ENCODE data around the gene ST6GALNAC3.

ST6GALNAC3 gene

GRCh38 chr1:76068953-76069561 lies 5.5 kb upstream of the ST6GALNAC3 start:
- Histone ChIP-seq H3K9me2 (replicated peaks; ENCODE audit: insufficient read depth, low read length) (no peaks in the 10 kb centered on the region), H3K27me3 (replicated peaks; ENCODE audit: insufficient read depth, low read length) (no peaks in the 10 kb centered on the region), H3K9me3 (replicated peaks; ENCODE audit: insufficient read depth, low read length) (no peaks in the 10 kb centered on the region), H3K27ac (ENCODE audit: low read length) (no peak overlapping the region), H3K4me1 (ENCODE audit: low read length) (no peaks in the 10 kb centered on the region), H3F3A (ENCODE audit: insufficient read depth, low read length) (no peaks in the 10 kb centered on the region), H4K20me1 (ENCODE audit: insufficient read depth, low read length) (no peaks in the 10 kb centered on the region), H3K4me3 (ENCODE audit: low read length) (no peak overlapping the region), H3K4me2 (ENCODE audit: low read depth, low read length) (no peak overlapping the region), H3K9ac (ENCODE audit: low read length) (no peak overlapping the region), H3K79me2 (ENCODE audit: low read length) (no peaks in the 10 kb centered on the region), H2AFZ (ENCODE audit: low read length) (no peak overlapping the region), H3K36me3 (replicated peaks; ENCODE audit: insufficient read depth, low read length) (no peaks in the 10 kb centered on the region)
- TF ChIP-seq CTCF (IDR thresholded peaks at IDR 0.05; ENCODE audit: low read length) = no peak
- TF ChIP-seq EZH2 (optimal IDR thresholded peaks at IDR 0.05; ENCODE audit: low read depth, low read length) = no peak
- TF ChIP-seq EZH2phosphoT487 (IDR thresholded peaks at IDR 0.05; ENCODE audit: low read length) = no peak
- no peak for DNase-seq

GRCh38 chr1:76070538-76070937 lies 4.0 kb upstream of the ST6GALNAC3 start:
- Histone ChIP-seq H3K4me3 (ENCODE audit: low read length) (no peak overlapping the region), H3K79me2 (ENCODE audit: low read length) (no peaks in the 10 kb centered on the region), H3K9ac (ENCODE audit: low read length) (no peak overlapping the region), H2AFZ (ENCODE audit: low read length) (no peak overlapping the region), H3K27ac (ENCODE audit: low read length) (no peak overlapping the region), H3K27me3 (replicated peaks; ENCODE audit: insufficient read depth, low read length) (no peaks in the 10 kb centered on the region), H3K4me1 (ENCODE audit: low read length) (peaks cover 3% of the 10 kb centered on the region; the same call in 1 of the 2 replicates), H3K9me3 (replicated peaks; ENCODE audit: insufficient read depth, low read length) (no peaks in the 10 kb centered on the region), H3K9me2 (replicated peaks; ENCODE audit: insufficient read depth, low read length) (no peaks in the 10 kb centered on the region), H3K36me3 (replicated peaks; ENCODE audit: insufficient read depth, low read length) (no peaks in the 10 kb centered on the region), H4K20me1 (ENCODE audit: insufficient read depth, low read length) (no peaks in the 10 kb centered on the region), H3K4me2 (ENCODE audit: low read depth, low read length) (no peak overlapping the region), H3F3A (ENCODE audit: insufficient read depth, low read length) (no peaks in the 10 kb centered on the region)
- no peak for DNase-seq
- no peak for TF ChIP-seq EZH2phosphoT487 (IDR thresholded peaks at IDR 0.05; ENCODE audit: low read length)
- no peak for TF ChIP-seq EZH2 (optimal IDR thresholded peaks at IDR 0.05; ENCODE audit: low read depth, low read length)
- TF ChIP-seq CTCF (IDR thresholded peaks at IDR 0.05; ENCODE audit: low read length) = no peak

GRCh38 chr1:76073481-76073880 lies 1.1 kb upstream of the ST6GALNAC3 start:
- H3F3A ChIP-seq (ENCODE audit: insufficient read depth, low read length) = no peaks in the 10 kb centered on the region
- H3K4me3 ChIP-seq (ENCODE audit: low read length) = no peak overlapping the region
- no peaks in the 10 kb centered on the region for H3K27me3 ChIP-seq (replicated peaks; ENCODE audit: insufficient read depth, low read length)
- no peaks in the 10 kb centered on the region for H3K79me2 ChIP-seq (ENCODE audit: low read length)
- no peaks in the 10 kb centered on the region for H3K36me3 ChIP-seq (replicated peaks; ENCODE audit: insufficient read depth, low read length)
- H3K27ac ChIP-seq (ENCODE audit: low read length) = no peak overlapping the region
- H3K9ac ChIP-seq (ENCODE audit: low read length) = no peak overlapping the region
- no peak for DNase-seq
- no peak overlapping the region for H2AFZ ChIP-seq (ENCODE audit: low read length)
- H4K20me1 ChIP-seq (ENCODE audit: insufficient read depth, low read length) = no peaks in the 10 kb centered on the region
- H3K4me2 ChIP-seq (ENCODE audit: low read depth, low read length) = no peak overlapping the region
- H3K9me3 ChIP-seq (replicated peaks; ENCODE audit: insufficient read depth, low read length) = no peaks in the 10 kb centered on the region
- peaks cover 3% of the 10 kb centered on the region; the same call in 1 of the 2 replicates for H3K4me1 ChIP-seq (ENCODE audit: low read length)
- no peaks in the 10 kb centered on the region for H3K9me2 ChIP-seq (replicated peaks; ENCODE audit: insufficient read depth, low read length)
- TF ChIP-seq EZH2phosphoT487 (IDR thresholded peaks at IDR 0.05; ENCODE audit: low read length) (no peak), CTCF (IDR thresholded peaks at IDR 0.05; ENCODE audit: low read length) (no peak), EZH2 (optimal IDR thresholded peaks at IDR 0.05; ENCODE audit: low read depth, low read length) (no peak)

Measured in MM.1S (cell line).